Right lobe of liver (tissue), 6 donors: ENCODE results near the gene ATXN10. TPM values are rescaled to one million over a fixed set of nuclear protein-coding genes. Genes with fewer than 3 reads are reported as not detected.

ENCODE experiments used
- ATAC-seq, 4 donors: fragments of 200-7000 bp; cut with Tn5 transposase; one replicate each; pipeline ENCODE4 v1.9.1; 2020; ENCODE audit warnings: mild to moderate bottlenecking in 4 of 4, moderate library complexity in 4 of 4
- DNase-seq, 3 donors: peaks; one replicate each; pipeline ENCODE4 v3.0.0-alpha.2; 2020
- H3K27ac ChIP-seq, 3 donors: fragments of 200-600 bp; one replicate each; pipeline ENCODE4 v1.8.0; 2022
- H3K27me3 ChIP-seq, 2 donors: fragments of 200-600 bp; one replicate each; pipeline ENCODE4 v1.8.0; 2022
- H3K36me3 ChIP-seq, 4 donors: fragments of 200-600 bp; sonication (generic) in 1 of 4; one replicate each; pipeline versions ENCODE4 v1.5.1 to v1.8.0; 2017 to 2022; ENCODE audit warnings: control low read depth in 1 of 4
- H3K4me1 ChIP-seq, 4 donors: fragments of 200-600 bp; sonication (generic) in 1 of 4; one replicate each; pipeline versions ENCODE4 v1.5.1 to v1.8.0; 2017 to 2022; ENCODE audit warnings: control low read depth in 1 of 4
- H3K4me3 ChIP-seq, 3 donors: fragments of 200-600 bp; one replicate each; pipeline ENCODE4 v1.8.0; 2022
- H3K9me3 ChIP-seq, 4 donors: fragments of 200-600 bp; sonication (generic) in 1 of 4; one replicate each; pipeline versions ENCODE4 v1.5.1 to v1.8.0; 2017 to 2022; ENCODE audit warnings: control low read depth in 1 of 4
- CTCF ChIP-seq, 4 donors: fragments of 200-600 bp in 3 of 4; fragments of 450-650 bp in 1 of 4; IDR thresholded peaks; one replicate each; pipeline versions ENCODE4 v1.5.1 to v1.8.0; 2016 to 2022; ENCODE audit warnings: antibody characterized with exemption in 4 of 4, mild to moderate bottlenecking in 2 of 4
- POLR2A ChIP-seq: fragments of 450-650 bp; IDR thresholded peaks from one replicate; pipeline ENCODE4 v1.6.1; 2017; ENCODE audit warnings: antibody characterized with exemption, mild to moderate bottlenecking
- WGBS: methylation state at CpG from one replicate; pipeline ENCODE4 v1.1.6; 2018; ENCODE audit warnings: low coverage, low lambda C conversion rate; ENCODE audit not compliant: insufficient coverage; ENCODE audit errors: missing lambda C conversion rate; 5-methylcytosine and 5-hydroxymethylcytosine counted together
- intact Hi-C, 2 donors: fragments of 100-400 bp; cut with DNase I; formaldehyde crosslinking; loops; one replicate each; pipeline versions ENCODE4 v1.11.2 to v1.14.1; 2022
- total RNA-seq, 6 experiments: library from RNA; depleted of rRNA in 2 of 6; stranded (reverse); fragments of >200 nt in 2 of 6; fragmentation: NEBNext Ultra II Directional in 3 of 6; extraction: Animal tissue kit (Norgen Biotek cat#: 25700) in 3 of 6; gene quantifications; one replicate each; pipeline versions ENCODE4 v1.1.0 to v1.2.4, GENCODE V29; 2016 to 2023
- donor health status: DM: no; HTN: yes; CAD: no.
- donor health status: DM: no; HTN: no; CAD: no.
- donor health status: DM: no; HTN: no; CAD: no.
- donor health status: DM: no; HTN: yes; CAD: no.
- donor health status: DM: no; HTN: yes; CAD: no.

ATXN10 gene
- total RNA-seq, 6 experiments from 2014 or later, result 70.0 to 118 (median 84.3) TPM

GRCh38 chr22:45786726-45787125, 115.1 kb downstream of the ATXN10 start:
- no peak for ATAC-seq
- Histone ChIP-seq H3K9me3 (no peaks in the 10 kb centered on the region), H3K4me1 (peaks cover 0 to 38% (median 4%) of the 10 kb centered on the region in 4 donors), H3K27ac (no peak overlapping the region), H3K36me3 (no peaks in the 10 kb centered on the region), H3K4me3 (no peak overlapping the region), H3K27me3 (no peaks in the 10 kb centered on the region)
- TF ChIP-seq CTCF (IDR thresholded peaks at IDR 0.05) (no peak), POLR2A (no peak)
- DNase-seq, result no peak
- intact Hi-C loops, result loop anchor here in 1 of 2 donors (5.0 kb wide), 1 partner anchor 119 kb away; no protein-coding TSS in a partner anchor
- 49% methylated on average over 2 of the region's 2 CpGs for WGBS

- no peaks in the 10 kb centered on the region for H3K9me3 ChIP-seq
- TF ChIP-seq CTCF (IDR thresholded peaks at IDR 0.05) (no peak), POLR2A (no peak)
- intact Hi-C loops, result loop anchor here in 1 of 2 donors (5.0 kb wide), 1 partner anchor 120 kb away; no protein-coding TSS in a partner anchor
- H3K27me3 ChIP-seq, result no peaks in the 10 kb centered on the region
- peak in 1 of 4 donors; percentile 16 for ATAC-seq
- WGBS, result 86% methylated on average over 2 of the region's 2 CpGs
- peaks cover 0 to 38% (median 4%) of the 10 kb centered on the region in 4 donors for H3K4me1 ChIP-seq
- no peak for DNase-seq
- H3K36me3 ChIP-seq, result no peaks in the 10 kb centered on the region
- no peak overlapping the region for H3K27ac ChIP-seq
- H3K4me3 ChIP-seq, result no peak overlapping the region
Observed at GRCh38 chr22:45787759-45788158, 116.1 kb downstream of the ATXN10 start.

- WGBS, result 95% methylated on average over 8 of the region's 8 CpGs
- Histone ChIP-seq H3K36me3 (no peaks in the 10 kb centered on the region), H3K9me3 (no peaks in the 10 kb centered on the region), H3K27ac (no peak overlapping the region), H3K4me3 (no peak overlapping the region), H3K27me3 (no peaks in the 10 kb centered on the region), H3K4me1 (peaks cover 0 to 32% (median 2%) of the 10 kb centered on the region in 4 donors)
- ATAC-seq (peak in 1 of 4 donors; percentile 9), DNase-seq (no peak)
- TF ChIP-seq CTCF (IDR thresholded peaks at IDR 0.05) (no peak), POLR2A (no peak)
- intact Hi-C loops, result loop anchor here in 1 of 2 donors (5.0 kb wide), 1 partner anchor 121 kb away; no protein-coding TSS in a partner anchor
Observed at GRCh38 chr22:45788522-45788921, 116.9 kb downstream of the ATXN10 start.

GRCh38 chr22:45790401-45790800, 118.8 kb downstream of the ATXN10 start:
- no peak overlapping the region for H3K4me3 ChIP-seq
- no CpG with 5 or more reads among the region's 1 CpG for WGBS
- no peaks in the 10 kb centered on the region for H3K27me3 ChIP-seq
- peaks cover 0 to 14% (median 0%) of the 10 kb centered on the region in 4 donors for H3K4me1 ChIP-seq
- no peak for TF ChIP-seq CTCF (IDR thresholded peaks at IDR 0.05)
- no peak for TF ChIP-seq POLR2A
- intact Hi-C loops, result no loop called here
- ATAC-seq (no peak), DNase-seq (no peak)
- peaks cover 0 to 3% (median 0%) of the 10 kb centered on the region in 4 donors for H3K9me3 ChIP-seq
- H3K36me3 ChIP-seq, result no peaks in the 10 kb centered on the region
- H3K27ac ChIP-seq, result no peak overlapping the region
